GF-D8 (cell line): ENCODE measurements around the gene MYO5C.

Source experiments
- DNase-seq: peaks from one replicate; lab custom pipeline; 2025; lab: John Stamatoyannopoulos, UW

The MYO5C gene

DNA sequence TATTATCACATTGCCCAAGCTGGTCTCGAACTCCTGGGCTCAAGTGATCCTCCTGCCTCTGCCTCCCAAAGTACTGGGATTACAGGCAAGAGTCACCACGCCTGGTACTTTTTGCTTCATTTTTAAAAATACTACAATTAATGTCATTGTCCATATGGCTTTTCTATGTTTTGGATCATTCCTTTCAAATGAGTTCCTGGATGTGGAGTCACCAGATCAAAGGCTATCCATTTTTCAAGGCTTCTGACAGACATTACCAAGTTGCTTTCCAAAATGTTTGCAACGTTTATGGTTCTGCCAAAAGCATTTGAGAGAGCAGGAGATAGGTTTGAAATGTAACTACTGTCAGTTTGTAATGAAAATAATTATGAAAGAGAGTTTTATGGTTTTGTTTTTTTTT is 148.8 kb downstream of the MYO5C start:
- no peak for DNase-seq

- no peak for DNase-seq
Measured at GRCh38 chr15:52146261-52146660, 149.3 kb downstream of the MYO5C start.

GRCh38 chr15:52144656-52145178 is 150.9 kb downstream of the MYO5C start:
- no peak for DNase-seq

DNA sequence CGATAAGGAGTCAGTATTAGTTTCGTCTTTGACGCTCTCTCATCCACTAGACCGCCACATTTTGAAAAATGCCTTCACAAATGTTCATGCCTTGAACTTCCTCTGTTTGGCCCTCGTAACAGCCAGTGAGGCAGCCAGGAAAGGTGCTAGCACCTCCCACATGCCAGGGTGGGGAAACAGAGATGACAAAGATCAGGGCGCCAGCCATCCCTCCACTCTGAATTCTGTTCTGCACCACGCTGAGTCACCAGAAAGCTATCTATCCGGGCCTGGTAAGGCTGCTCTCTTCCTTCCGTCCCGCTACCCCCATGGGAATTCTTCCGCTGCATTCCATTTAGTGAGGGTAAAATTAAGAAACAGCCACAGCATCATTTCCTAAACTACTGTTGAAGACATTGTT is 151.7 kb downstream of the MYO5C start:
- peak; percentile 52 for DNase-seq
